Fibroblast of lung (primary cell): ENCODE results near the gene CWH43. TPM values are rescaled to one million over a fixed set of nuclear protein-coding genes. Genes with fewer than 3 reads are reported as not detected.

Experiments
- DNase-seq, 2 donors: peaks; one replicate each; pipeline versions ENCODE4 v3.0.0 to v3.0.0-alpha.2; 2010; ENCODE audit warnings: low read depth in 2 of 2
- H2AFZ ChIP-seq: 2 replicates; pipeline ENCODE4 v1.5.1; 2012; ENCODE audit warnings: low read length, control low read depth, inconsistent platforms
- H3K27ac ChIP-seq: 2 replicates; pipeline ENCODE4 v1.5.1; 2011; ENCODE audit warnings: low read length, control low read depth; ENCODE audit not compliant: insufficient read depth
- H3K27me3 ChIP-seq: 2 replicates; pipeline ENCODE4 v1.5.1; 2011; ENCODE audit warnings: mild to moderate bottlenecking, low read length; ENCODE audit not compliant: control insufficient read depth, insufficient read depth
- H3K36me3 ChIP-seq: 2 replicates; pipeline ENCODE4 v1.5.1; 2011; ENCODE audit warnings: low read length; ENCODE audit not compliant: control insufficient read depth, insufficient read depth
- H3K4me1 ChIP-seq: 2 replicates; pipeline ENCODE4 v1.5.1; 2011; ENCODE audit warnings: low read length; ENCODE audit not compliant: control insufficient read depth, insufficient read depth; ENCODE audit errors: extremely low read depth
- H3K4me2 ChIP-seq: 2 replicates; pipeline ENCODE4 v1.5.1; 2011; ENCODE audit warnings: low read length, control low read depth; ENCODE audit not compliant: insufficient read depth; ENCODE audit errors: extremely low read depth
- H3K4me3 ChIP-seq, 4 experiments: fragments of 200-600 bp in 1 of 4; sonication (generic) in 1 of 4; replicated peaks in 1 of 4; 2 replicates each; pipeline ENCODE4 v1.5.1; 2011 to 2016; ENCODE audit warnings: low read length in 4 of 4, low read depth in 3 of 4, mild to moderate bottlenecking in 3 of 4, control low read depth in 2 of 4, inconsistent platforms in 1 of 4, mixed read lengths in 1 of 4; ENCODE audit not compliant: insufficient read depth in 1 of 4; ENCODE audit errors: control extremely low read depth in 1 of 4
- H3K79me2 ChIP-seq: 2 replicates; pipeline ENCODE4 v1.5.1; 2012; ENCODE audit warnings: mild to moderate bottlenecking, low read length, inconsistent platforms; ENCODE audit not compliant: control insufficient read depth, insufficient read depth
- H3K9ac ChIP-seq: 2 replicates; pipeline ENCODE4 v1.5.1; 2011; ENCODE audit warnings: mild to moderate bottlenecking, low read length, control low read depth; ENCODE audit not compliant: insufficient read depth
- H3K9me3 ChIP-seq: 2 replicates; pipeline ENCODE4 v1.5.1; 2012; ENCODE audit warnings: low read depth, low read length; ENCODE audit not compliant: control insufficient read depth, insufficient read depth
- H4K20me1 ChIP-seq: 2 replicates; pipeline ENCODE4 v1.5.1; 2011; ENCODE audit warnings: low read length; ENCODE audit not compliant: control insufficient read depth, insufficient read depth; ENCODE audit errors: extremely low read depth
- CTCF ChIP-seq, 2 donors: IDR thresholded peaks in 1 of 2; conservative IDR thresholded peaks in 1 of 2; 1 replicate in 1 of 2; 2 replicates in 1 of 2; pipeline ENCODE4 v1.5.1; 2011 to 2012; ENCODE audit warnings: low read length in 2 of 2, control low read depth in 1 of 2, inconsistent platforms in 1 of 2, low read depth in 1 of 2, mild to moderate bottlenecking in 1 of 2
- EZH2 ChIP-seq: IDR thresholded peaks from 2 replicates; pipeline ENCODE4 v1.5.1; 2012; ENCODE audit warnings: low read length, control low read depth, mild to moderate bottlenecking; ENCODE audit errors: missing control alignments
- polyA plus RNA-seq, 2 donors: library from polyadenylated mRNA; depleted of rRNA in 1 of 2; stranded (reverse) in 1 of 2; unstranded in 1 of 2; fragments of >200 nt; gene quantifications; 2 replicates each; pipeline ENCODE4 v1.2.1, GENCODE V29; 2011 to 2012; ENCODE audit warnings: missing spikeins in 1 of 2
- total RNA-seq: library from RNA; depleted of rRNA; stranded (reverse); fragments of >200 nt; gene quantifications from 2 replicates; pipeline ENCODE4 v1.2.1, GENCODE V29; 2014

The CWH43 gene
- total and polyA plus RNA-seq, 2 donors (not counting 1 experiment from before 2014, with no cell fraction given), result not detected

- H4K20me1 ChIP-seq, result no peaks in the 10 kb centered on the region
- H3K36me3 ChIP-seq, result no peaks in the 10 kb centered on the region
- no peaks in the 10 kb centered on the region for H3K79me2 ChIP-seq
- TF ChIP-seq EZH2 (no peak), CTCF (conservative IDR thresholded peaks at IDR 0.05 in 1 of 2, IDR thresholded peaks at IDR 0.05 in 1 of 2; ENCODE audit: low read depth in 1 of 2, low read length in 2 of 2) (no peak)
- no peaks in the 10 kb centered on the region for H3K27me3 ChIP-seq
- H3K9me3 ChIP-seq, result no peaks in the 10 kb centered on the region
- H3K4me2 ChIP-seq, result no peak overlapping the region
- no peak overlapping the region for H2AFZ ChIP-seq
- H3K4me3 ChIP-seq, result no peak overlapping the region
- H3K9ac ChIP-seq, result no peak overlapping the region
- peak; percentile 81 to 91 for DNase-seq
- no peak overlapping the region for H3K27ac ChIP-seq
- H3K4me1 ChIP-seq, result peaks cover 6% of the 10 kb centered on the region
These were observed 17.3 kb upstream of the CWH43 start for GRCh38 chr4:48968814-48969213.

- H3K36me3 ChIP-seq, result no peaks in the 10 kb centered on the region
- H3K4me2 ChIP-seq, result no peak overlapping the region
- no peaks in the 10 kb centered on the region for H3K9me3 ChIP-seq
- H3K4me1 ChIP-seq, result peaks cover 6% of the 10 kb centered on the region
- no peak overlapping the region for H3K27ac ChIP-seq
- no peak overlapping the region for H2AFZ ChIP-seq
- TF ChIP-seq CTCF (conservative IDR thresholded peaks at IDR 0.05 in 1 of 2, IDR thresholded peaks at IDR 0.05 in 1 of 2; ENCODE audit: low read depth in 1 of 2, low read length in 2 of 2) (no peak), EZH2 (no peak)
- no peaks in the 10 kb centered on the region for H3K79me2 ChIP-seq
- H3K4me3 ChIP-seq, result no peak overlapping the region
- DNase-seq, result peak; percentile 89 to 93
- H3K27me3 ChIP-seq, result no peaks in the 10 kb centered on the region
- no peaks in the 10 kb centered on the region for H4K20me1 ChIP-seq
- no peak overlapping the region for H3K9ac ChIP-seq
These were observed 15.6 kb upstream of the CWH43 start for GRCh38 chr4:48970471-48970921.

- TF ChIP-seq EZH2 (no peak), CTCF (conservative IDR thresholded peaks at IDR 0.05 in 1 of 2, IDR thresholded peaks at IDR 0.05 in 1 of 2; ENCODE audit: low read depth in 1 of 2, low read length in 2 of 2) (no peak)
- no peaks in the 10 kb centered on the region for H3K9me3 ChIP-seq
These were observed 11.0 kb upstream of the CWH43 start for GRCh38 chr4:48974979-48975640.

More at GRCh38 chr4:48974979-48975640, 11.0 kb upstream of the CWH43 start:
- no peaks in the 10 kb centered on the region for H3K27me3 ChIP-seq
- no peak overlapping the region for H2AFZ ChIP-seq
- H3K4me3 ChIP-seq, result no peak overlapping the region
- no peaks in the 10 kb centered on the region for H3K36me3 ChIP-seq
- H4K20me1 ChIP-seq, result no peaks in the 10 kb centered on the region
- no peaks in the 10 kb centered on the region for H3K79me2 ChIP-seq
- peaks cover 3% of the 10 kb centered on the region for H3K4me1 ChIP-seq
- no peak overlapping the region for H3K4me2 ChIP-seq
- DNase-seq, result no peak
- H3K27ac ChIP-seq, result no peak overlapping the region
- no peak overlapping the region for H3K9ac ChIP-seq
